SU-DHL-6 (cell line): ENCODE data around the gene SLC6A3.

ENCODE experiments used
- H2AFZ ChIP-seq: fragments of 200-600 bp; sonication (generic); 2 replicates; pipeline ENCODE4 v1.6.1; 2014; ENCODE audit warnings: low read depth, mild to moderate bottlenecking, moderate library complexity, mixed read lengths, antibody characterized with exemption, low read length; ENCODE audit not compliant: severe bottlenecking
- H3F3A ChIP-seq: fragments of 200-600 bp; shearing (Covaris generic); 2 replicates; pipeline ENCODE4 v1.6.0; 2016; ENCODE audit warnings: antibody characterized with exemption, mild to moderate bottlenecking; ENCODE audit not compliant: insufficient read depth
- H3K27ac ChIP-seq: fragments of 200-600 bp; sonication (generic); 2 replicates; pipeline ENCODE4 v1.5.1; 2016; ENCODE audit warnings: low read depth, mild to moderate bottlenecking, low read length, moderate library complexity, mixed read lengths
- H3K27me3 ChIP-seq: fragments of 200-600 bp; sonication (generic), shearing (Covaris generic); 2 replicates; pipeline ENCODE4 v1.6.0; 2014; ENCODE audit warnings: mild to moderate bottlenecking, low read length
- H3K36me3 ChIP-seq: fragments of 200-600 bp; sonication (generic); 2 replicates; pipeline ENCODE4 v1.6.1; 2014; ENCODE audit warnings: mild to moderate bottlenecking, low read length, mixed read lengths
- H3K4me2 ChIP-seq: fragments of 300-600, 200-600 bp; shearing (Covaris generic), sonication (generic); 2 replicates; pipeline ENCODE4 v1.6.0; 2014; ENCODE audit warnings: low read length, low read depth, mild to moderate bottlenecking; ENCODE audit not compliant: poor library complexity, severe bottlenecking
- H3K4me3 ChIP-seq: fragments of 200-600 bp; sonication (generic); 2 replicates; pipeline ENCODE4 v1.5.1; 2014; ENCODE audit warnings: antibody characterized with exemption, low read length, mild to moderate bottlenecking, mixed read lengths; ENCODE audit not compliant: insufficient read depth, poor library complexity, severe bottlenecking
- H3K79me2 ChIP-seq: fragments of 200-600 bp; sonication (generic); 2 replicates; pipeline ENCODE4 v1.6.1; 2014; ENCODE audit warnings: mild to moderate bottlenecking, low read length, moderate library complexity; ENCODE audit not compliant: insufficient read depth
- H3K9ac ChIP-seq: fragments of 200-600 bp; sonication (generic); 2 replicates; pipeline ENCODE4 v1.7.0; 2014; ENCODE audit warnings: mild to moderate bottlenecking, low read length
- H3K9me2 ChIP-seq: fragments of 200-600 bp; sonication (generic); replicated peaks from 2 replicates; pipeline ENCODE4 v1.6.1; 2014; ENCODE audit warnings: low read length; ENCODE audit not compliant: insufficient read depth
- H3K9me3 ChIP-seq: fragments of 200-600 bp; sonication (generic); 2 replicates; pipeline ENCODE4 v1.6.1; 2014; ENCODE audit warnings: low read length, mixed read lengths; ENCODE audit not compliant: insufficient read depth
- H4K20me1 ChIP-seq: fragments of 200-600 bp; sonication (generic); 2 replicates; pipeline ENCODE4 v1.6.1; 2014; ENCODE audit warnings: low read depth, mild to moderate bottlenecking, antibody characterized with exemption, low read length, moderate library complexity, mixed read lengths
- EZH2phosphoT487 ChIP-seq: fragments of 200-600 bp; sonication (generic), shearing (Covaris generic); conservative IDR thresholded peaks from 2 replicates; pipeline ENCODE4 v1.6.1; 2018; ENCODE audit warnings: mild to moderate bottlenecking, antibody characterized with exemption, low read length, moderate library complexity, mixed read lengths
- TF ChIP-seq, protein P1 (sequence below): fragments of 200-600 bp; sonication (generic); IDR thresholded peaks from one replicate; pipeline ENCODE4 v1.5.1; 2017; ENCODE audit warnings: antibody characterized with exemption, mild to moderate bottlenecking, low read length, moderate library complexity; ENCODE audit not compliant: insufficient read depth, poor library complexity, severe bottlenecking

SLC6A3 gene

DNA sequence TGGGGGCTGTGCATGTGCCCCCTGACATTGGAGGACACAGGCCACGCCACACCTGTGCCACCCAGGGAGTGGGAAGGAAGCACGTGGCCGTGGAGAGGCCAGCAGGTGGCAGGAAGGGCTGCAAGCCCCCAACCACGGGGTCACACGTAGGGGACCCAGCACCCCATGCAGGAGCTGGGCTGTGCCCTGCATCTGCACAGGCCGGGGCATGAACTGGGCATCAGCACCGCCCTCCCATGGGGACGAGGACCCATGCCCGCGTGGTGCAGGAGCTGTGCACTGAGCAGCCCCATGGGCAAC, 86.6 kb downstream of the SLC6A3 start:
- Histone ChIP-seq H2AFZ (no peak overlapping the region), H3K9me3 (no peaks in the 10 kb centered on the region), H4K20me1 (no peaks in the 10 kb centered on the region), H3K79me2 (no peaks in the 10 kb centered on the region), H3K4me2 (no peak overlapping the region), H3K27ac (no peak overlapping the region), H3K9me2 (no peaks in the 10 kb centered on the region), H3K9ac (no peak overlapping the region), H3K36me3 (no peaks in the 10 kb centered on the region), H3F3A (no peaks in the 10 kb centered on the region), H3K4me3 (no peak overlapping the region), H3K27me3 (no peaks in the 10 kb centered on the region)
- TF ChIP-seq EZH2phosphoT487 = no peak
- TF ChIP-seq, protein P1, sequence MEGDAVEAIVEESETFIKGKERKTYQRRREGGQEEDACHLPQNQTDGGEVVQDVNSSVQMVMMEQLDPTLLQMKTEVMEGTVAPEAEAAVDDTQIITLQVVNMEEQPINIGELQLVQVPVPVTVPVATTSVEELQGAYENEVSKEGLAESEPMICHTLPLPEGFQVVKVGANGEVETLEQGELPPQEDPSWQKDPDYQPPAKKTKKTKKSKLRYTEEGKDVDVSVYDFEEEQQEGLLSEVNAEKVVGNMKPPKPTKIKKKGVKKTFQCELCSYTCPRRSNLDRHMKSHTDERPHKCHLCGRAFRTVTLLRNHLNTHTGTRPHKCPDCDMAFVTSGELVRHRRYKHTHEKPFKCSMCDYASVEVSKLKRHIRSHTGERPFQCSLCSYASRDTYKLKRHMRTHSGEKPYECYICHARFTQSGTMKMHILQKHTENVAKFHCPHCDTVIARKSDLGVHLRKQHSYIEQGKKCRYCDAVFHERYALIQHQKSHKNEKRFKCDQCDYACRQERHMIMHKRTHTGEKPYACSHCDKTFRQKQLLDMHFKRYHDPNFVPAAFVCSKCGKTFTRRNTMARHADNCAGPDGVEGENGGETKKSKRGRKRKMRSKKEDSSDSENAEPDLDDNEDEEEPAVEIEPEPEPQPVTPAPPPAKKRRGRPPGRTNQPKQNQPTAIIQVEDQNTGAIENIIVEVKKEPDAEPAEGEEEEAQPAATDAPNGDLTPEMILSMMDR = no peak

DNA sequence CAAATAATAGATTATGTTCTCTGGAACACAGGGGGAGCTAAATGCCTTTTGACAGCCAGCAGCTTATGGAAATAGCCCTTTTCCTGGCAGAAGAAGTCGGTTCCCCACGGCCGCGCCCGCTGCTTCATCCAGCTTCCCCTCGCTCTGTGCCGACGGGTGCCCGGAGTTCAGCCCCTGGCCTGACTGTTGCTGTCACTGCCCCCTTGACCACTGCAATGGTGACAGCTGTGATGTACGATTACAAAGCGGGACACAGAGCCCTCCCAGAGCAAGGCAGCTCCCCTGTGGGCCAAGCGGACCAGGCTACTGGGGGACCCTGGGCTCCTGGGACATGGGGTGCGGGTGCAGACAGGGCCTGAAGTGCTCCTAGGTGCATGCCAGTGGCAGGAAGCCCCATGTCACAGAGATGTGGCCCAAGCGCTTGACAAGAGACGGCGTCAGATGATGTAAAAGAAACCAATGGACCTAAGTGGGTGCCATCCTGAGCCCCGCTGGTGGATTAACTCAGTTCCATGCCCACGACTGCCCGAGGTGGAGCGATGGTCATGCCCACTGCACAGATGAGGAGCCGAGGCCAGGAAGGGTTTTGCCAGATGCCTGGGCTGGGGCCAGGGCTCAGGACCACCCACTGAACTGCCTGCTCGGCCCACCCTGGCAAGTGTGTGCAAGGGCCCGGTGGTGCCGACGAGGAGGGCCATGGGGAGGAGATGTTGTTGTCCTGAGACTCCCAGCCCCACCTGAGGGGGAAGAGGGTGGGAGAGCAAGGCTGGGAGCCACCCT, 87.1 kb downstream of the SLC6A3 start:
- Histone ChIP-seq H3K9ac (no peak overlapping the region), H3K9me3 (no peaks in the 10 kb centered on the region), H3K79me2 (no peaks in the 10 kb centered on the region), H3K4me2 (no peak overlapping the region), H3K27me3 (no peaks in the 10 kb centered on the region), H3K4me3 (no peak overlapping the region), H3F3A (no peaks in the 10 kb centered on the region), H3K36me3 (no peaks in the 10 kb centered on the region), H4K20me1 (no peaks in the 10 kb centered on the region), H2AFZ (no peak overlapping the region), H3K27ac (no peak overlapping the region), H3K9me2 (no peaks in the 10 kb centered on the region)
- TF ChIP-seq, protein P1 = no peak
- no peak for TF ChIP-seq EZH2phosphoT487

DNA sequence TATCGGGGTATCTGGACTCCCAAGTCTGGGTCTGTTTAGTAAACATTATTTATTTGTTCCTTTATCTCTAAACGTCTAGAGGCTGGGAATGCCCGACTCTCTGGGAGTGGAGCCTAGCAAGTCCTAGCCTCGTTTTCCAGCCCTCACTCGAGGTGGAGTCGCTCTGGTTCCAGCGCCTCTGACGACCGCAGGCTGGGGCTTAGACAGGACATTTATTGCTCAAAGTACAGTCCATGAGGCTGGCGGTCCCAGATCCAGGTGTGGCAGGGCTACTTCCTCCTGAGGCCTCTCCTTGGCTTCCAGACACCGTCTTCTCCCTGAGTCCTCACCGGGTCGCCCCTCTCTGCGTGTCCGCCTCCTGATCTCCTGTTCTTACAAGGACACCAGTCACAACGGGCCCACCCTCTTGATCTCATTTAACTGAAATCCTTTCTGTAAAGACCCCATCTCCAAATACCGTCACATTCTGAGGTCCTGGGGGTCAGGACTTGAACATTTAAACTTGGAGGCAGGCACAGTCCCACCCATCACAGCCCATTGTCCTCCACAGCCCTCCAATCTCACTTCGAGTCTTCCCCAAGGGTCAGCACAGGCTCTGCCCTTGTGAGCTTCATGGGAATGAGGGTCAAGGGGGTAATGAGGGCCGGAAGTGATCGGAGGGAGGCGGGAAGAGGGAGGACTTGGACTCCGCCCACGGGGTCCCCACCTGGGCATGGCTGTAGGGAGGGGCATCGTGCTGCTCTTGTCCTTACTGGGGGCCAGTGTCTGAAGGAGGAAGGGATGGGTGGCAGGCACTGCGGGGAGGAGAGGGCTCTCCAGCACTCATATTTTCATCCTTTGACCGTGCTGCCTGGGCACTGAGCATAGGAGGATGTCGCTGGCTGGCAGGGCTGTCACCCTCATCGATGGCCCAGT, 88.1 kb downstream of the SLC6A3 start:
- TF ChIP-seq, protein P1 = no peak
- no peak for TF ChIP-seq EZH2phosphoT487
- Histone ChIP-seq H3K9me3 (no peaks in the 10 kb centered on the region), H3K4me3 (no peak overlapping the region), H3F3A (no peaks in the 10 kb centered on the region), H2AFZ (no peak overlapping the region), H3K4me2 (no peak overlapping the region), H3K79me2 (no peaks in the 10 kb centered on the region), H3K9me2 (no peaks in the 10 kb centered on the region), H4K20me1 (no peaks in the 10 kb centered on the region), H3K36me3 (no peaks in the 10 kb centered on the region), H3K27me3 (no peaks in the 10 kb centered on the region), H3K9ac (no peak overlapping the region), H3K27ac (no peak overlapping the region)
